ENCODE measurements around the gene MPV17.
"Not testable (repeated sequence)": the region's sequence is repeated elsewhere in the genome, so short reads cannot be mapped to it uniquely, and the experiment has no call there.

The MPV17 gene, protein sequence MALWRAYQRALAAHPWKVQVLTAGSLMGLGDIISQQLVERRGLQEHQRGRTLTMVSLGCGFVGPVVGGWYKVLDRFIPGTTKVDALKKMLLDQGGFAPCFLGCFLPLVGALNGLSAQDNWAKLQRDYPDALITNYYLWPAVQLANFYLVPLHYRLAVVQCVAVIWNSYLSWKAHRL

GRCh38 chr2:27322766-27323595 is at the start of gene MPV17:
MPV17 (minus strand) TSS chr2:27323097; CDS start chr2:27322517, 580 bp downstream.
- peak; percentile 97 for DNase-seq (ENCODE audit: low spot score)

- DNase-seq (ENCODE audit: low spot score), result peak; percentile 51
These were observed 48.1 kb upstream of the MPV17 start for GRCh38 chr2:27370816-27371620.

DNA sequence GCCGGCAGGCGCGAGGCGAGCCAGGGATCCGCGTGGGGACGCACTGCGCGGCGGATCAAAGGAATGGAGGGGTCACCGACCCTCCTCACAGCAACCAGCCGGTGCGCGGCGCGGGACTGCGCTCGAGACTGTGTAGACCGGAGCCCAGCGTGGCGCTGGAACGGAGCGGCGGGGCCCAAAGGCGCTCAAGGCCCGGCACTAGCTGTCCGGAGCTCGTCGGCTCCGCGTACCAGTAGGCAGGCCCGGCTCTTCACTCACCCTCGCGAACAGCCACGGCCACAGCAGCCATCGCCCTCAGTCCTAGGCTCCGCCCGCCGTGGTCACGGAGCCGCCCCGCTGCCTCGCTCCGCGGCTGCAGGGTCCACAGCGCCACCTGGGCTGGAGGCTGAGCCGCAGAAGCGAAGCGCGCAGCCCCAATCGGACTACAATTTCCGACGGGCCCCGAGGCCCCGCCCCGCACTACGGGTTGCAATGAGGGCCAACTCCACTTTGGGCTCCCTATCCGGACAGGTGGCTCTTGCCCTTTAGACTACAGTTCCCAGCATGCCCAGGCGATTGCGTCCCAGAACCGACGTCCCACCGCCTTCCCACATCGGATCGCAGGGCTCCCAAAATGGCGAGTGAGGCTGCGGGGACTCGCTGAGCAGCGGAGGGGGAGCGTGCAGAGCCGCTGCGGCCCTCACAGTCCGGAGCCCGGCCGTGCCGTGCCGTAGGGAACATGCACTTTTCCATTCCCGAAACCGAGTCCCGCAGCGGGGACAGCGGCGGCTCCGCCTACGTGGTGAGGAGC is 47.3 kb upstream of the MPV17 start, which contains the start of the genes EIF2B4 and SNX17:
TSS of gene EIF2B4 (minus strand) at position 313 of the 790 bp plus-strand sequence. CDS start at position 289, 24 bp downstream.
TSS of gene SNX17 (plus strand) at position 591 of the 790 bp plus-strand sequence. CDS start at position 719, 128 bp downstream.
- DNase-seq (ENCODE audit: low spot score), result peak; percentile 95

GRCh38 chr2:27369471-27370025 is 46.7 kb upstream of the MPV17 start:
- peak; percentile 87 for DNase-seq (ENCODE audit: low spot score)

DNA sequence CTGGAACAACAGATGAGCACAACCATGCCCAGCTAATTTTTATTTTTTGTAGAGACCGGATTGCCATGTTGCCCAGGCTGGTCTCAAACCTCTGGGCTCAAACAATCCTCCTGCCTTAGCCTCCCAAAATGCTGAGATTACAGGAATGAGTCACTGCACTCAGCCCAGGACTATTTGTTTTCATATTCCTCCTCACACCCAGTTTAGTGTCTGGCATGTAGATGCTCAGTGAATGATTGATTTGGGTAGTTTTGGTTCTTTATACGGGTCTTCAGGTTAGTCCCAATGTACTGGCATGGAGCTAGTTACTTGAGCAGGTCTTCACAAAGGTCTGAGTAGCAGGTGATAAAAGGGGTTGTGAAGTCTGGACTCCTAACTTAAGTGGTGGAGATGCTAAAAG is 41.0 kb upstream of the MPV17 start:
- DNase-seq (ENCODE audit: low spot score), result no peak

DNA sequence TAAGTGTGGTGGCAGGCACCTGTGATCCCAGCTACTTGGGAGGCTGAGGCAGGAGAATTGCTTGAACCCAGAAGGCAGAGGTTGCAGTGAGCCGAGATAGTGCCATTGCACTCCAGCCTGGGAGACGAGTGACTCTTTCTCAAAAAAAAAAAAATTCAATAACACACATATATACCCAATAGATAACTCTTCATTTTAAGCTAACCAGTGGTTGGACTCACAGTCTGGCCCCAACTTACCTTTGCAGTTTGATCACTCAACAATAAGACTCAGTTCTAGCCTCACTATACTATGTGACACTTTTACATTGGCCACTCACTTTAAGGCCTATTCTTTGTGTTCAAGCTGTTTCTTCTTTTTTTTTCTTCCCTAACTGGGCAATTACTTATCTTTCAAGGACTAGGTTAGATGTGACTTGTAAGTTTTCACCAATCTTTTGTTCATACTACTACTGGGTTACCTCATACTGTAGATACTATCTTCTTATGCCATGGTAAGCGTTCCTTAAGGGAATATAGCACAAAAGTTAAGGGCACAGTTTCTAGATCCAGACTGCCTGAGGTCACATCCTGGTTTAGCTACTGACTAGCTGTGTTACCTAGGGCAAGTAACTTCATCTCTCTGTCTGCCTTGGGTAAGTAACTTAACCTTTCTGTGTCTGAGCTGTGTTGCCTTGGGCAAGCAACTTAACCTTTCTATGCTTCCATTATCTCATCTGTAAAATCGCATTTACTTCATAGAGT is 40.0 kb upstream of the MPV17 start:
- no peak for DNase-seq (ENCODE audit: low spot score)

- DNase-seq (ENCODE audit: low spot score), result peak; percentile 95
These were observed 33.7 kb upstream of the MPV17 start, which contains the start of gene GTF3C2 for GRCh38 chr2:27356382-27357181. GTF3C2 (minus strand) TSS chr2:27356764; CDS start chr2:27343554, 13,210 bp downstream.

DNA sequence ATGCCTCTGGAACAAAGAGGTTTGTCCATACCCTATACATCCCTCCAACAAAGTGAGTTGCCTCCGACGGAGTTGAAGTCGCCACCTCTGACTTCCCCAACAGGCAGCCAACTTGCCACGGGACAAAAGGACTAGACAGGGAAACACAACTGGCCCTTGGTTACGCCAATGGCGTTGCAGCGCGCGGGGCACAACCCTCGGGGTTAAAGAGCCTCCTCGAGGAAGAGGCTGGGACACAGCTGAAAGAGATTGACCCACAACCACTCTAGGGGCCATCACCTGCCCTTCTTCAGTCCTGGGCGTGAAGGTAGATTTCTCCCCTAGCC is 33.1 kb upstream of the MPV17 start:
- peak; percentile 50 for DNase-seq (ENCODE audit: low spot score)

GRCh38 chr2:27354597-27354927 is 31.7 kb upstream of the MPV17 start:
- no peak for DNase-seq (ENCODE audit: low spot score)

DNA sequence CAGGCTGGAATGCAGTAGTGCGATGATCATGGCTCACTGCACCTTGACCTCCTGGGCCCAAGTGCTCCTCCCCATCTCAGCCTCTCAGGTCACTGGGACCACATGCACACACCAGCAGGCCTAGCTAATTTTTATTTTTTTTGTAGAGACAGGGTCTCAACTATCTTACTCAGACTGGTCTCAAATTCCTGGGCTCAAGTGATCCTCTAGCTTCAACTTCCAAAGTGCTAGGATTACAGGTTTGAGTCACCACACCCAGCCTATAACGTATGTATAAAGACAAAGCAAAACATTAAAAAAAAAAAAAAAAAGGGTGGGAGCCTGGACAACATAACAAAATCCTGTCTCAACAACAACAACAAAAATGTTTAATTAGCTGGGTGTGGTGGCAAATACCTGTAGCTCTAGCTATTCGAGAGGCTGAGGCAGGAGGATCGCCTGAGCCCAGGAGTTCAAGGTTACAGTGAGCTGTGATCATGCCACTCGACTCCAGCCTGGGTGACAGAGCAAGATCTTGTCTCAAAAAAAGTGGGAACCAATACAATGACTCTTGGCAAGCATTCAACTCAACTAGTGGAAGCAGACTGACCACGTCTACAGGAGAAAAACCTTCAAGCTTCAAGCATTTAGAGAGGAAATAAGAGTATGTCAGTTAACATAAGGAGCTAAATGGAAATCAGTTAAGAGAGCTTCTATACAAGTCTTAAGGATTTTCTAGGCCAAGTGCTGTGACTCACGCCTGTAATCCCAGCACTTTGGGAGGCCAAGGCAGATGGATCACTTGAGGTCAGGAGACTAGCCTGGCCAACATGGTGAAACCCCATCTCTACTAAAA is 31.1 kb upstream of the MPV17 start:
- DNase-seq (ENCODE audit: low spot score), result no peak

- not testable (repeated sequence) for DNase-seq (ENCODE audit: low spot score)
These were observed 30.5 kb upstream of the MPV17 start for GRCh38 chr2:27353386-27353761.

GRCh38 chr2:27351802-27352598 is 29.1 kb upstream of the MPV17 start:
- DNase-seq (ENCODE audit: low spot score), result no peak

DNA sequence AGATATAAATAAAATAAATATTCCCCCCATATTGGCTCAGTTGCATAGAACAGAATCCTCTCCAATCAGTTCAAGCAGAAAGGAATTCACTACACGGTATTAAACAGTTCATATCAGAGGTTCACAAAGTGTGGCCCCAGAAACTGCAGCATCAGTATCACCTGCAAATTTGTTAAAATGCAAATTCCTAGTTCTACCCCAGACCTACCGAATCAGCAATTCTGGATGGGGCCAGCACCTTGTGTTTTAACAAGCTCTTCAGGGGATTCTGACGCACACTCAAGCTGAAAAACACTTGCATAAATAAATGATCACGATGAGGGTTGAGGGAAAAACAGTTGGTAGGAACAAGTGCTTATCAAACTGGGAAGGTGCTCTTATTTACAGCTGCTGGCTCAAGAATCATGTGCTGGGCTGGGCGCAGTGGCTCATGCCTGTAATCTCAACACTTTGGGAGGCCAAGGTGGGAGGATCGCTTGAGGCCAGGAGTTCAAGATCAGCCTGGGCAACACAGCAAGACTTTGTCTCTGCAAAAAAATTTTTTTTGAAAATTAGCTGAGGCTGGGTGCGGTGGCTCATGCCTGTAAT is 27.3 kb upstream of the MPV17 start:
- no peak for DNase-seq (ENCODE audit: low spot score)

DNA sequence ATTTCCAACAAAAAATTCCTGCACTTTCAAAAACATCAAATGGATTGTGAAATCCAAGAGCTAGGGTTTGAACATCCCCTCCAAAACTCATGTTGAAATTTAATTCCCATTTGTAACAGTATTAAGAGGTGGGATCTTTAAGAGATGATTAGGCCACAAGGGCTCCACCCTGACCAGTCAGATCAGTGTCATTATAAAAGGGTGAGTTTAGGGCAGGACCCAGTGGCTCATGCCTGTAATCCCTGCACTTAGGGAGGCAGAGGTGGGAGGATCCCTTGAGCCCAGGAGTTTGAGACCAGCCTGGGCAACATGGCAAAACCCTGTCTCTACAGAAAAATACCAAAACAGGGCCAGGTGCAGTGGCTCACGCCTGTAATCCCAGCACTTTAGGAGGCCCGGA is 24.7 kb upstream of the MPV17 start:
- no peak for DNase-seq (ENCODE audit: low spot score)

DNA sequence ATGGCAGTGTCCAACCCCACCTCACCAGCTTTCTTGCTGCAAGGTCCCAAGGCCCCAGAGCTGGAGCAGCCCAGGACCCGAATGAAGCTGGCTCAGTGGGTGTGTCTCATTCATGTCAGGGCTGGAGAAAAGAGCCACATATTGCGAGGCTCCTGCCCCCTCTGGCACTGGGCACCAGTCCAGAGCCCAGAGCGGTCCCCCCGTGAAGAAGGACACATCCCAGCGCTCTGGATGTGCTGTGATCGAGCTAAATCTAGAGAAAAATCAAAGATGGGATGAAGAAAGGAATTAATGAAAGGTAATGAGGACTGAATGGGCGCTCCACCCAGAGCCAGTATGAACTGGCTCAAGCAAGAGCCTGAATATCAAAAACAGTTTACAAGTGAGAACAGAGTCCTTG is 13.3 kb upstream of the MPV17 start:
- DNase-seq (ENCODE audit: low spot score), result no peak

GRCh38 chr2:27335311-27335710 is 12.4 kb upstream of the MPV17 start:
- DNase-seq (ENCODE audit: low spot score), result no peak

DNA sequence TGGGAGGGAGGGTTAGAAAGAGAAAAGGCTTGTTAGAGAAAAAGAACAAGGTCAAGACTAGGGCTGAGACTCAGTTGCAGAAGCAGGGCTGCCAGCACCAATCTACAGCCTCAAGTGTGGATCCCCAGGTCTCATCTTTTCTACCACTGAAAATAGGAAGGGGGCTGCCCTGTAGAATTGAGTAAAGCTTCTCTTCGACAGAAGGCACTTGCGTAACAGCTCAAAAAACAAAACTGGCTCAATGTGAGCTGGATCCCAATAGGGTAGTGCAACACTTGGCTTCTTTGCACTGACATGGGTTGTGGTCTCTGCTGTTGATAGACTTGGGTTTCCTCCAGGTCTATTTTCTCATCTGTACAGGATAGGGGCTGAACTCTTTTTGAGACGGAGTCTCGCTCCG is 1.8 kb upstream of the MPV17 start:
- no peak for DNase-seq (ENCODE audit: low spot score)
